HG03432 (cell line): ENCODE measurements around the gene PPFIA1.
"Not testable (repeated sequence)": the region's sequence is repeated elsewhere in the genome, so short reads cannot be mapped to it uniquely, and the experiment has no call there.

ENCODE experiments used
- ATAC-seq: cut with Tn5 transposase; IDR thresholded peaks from one replicate; pipeline ENCODE4 v1.9.1; 2021; ENCODE audit warnings: mild to moderate bottlenecking, moderate library complexity; ENCODE audit not compliant: unreplicated experiment

Gene PPFIA1

DNA sequence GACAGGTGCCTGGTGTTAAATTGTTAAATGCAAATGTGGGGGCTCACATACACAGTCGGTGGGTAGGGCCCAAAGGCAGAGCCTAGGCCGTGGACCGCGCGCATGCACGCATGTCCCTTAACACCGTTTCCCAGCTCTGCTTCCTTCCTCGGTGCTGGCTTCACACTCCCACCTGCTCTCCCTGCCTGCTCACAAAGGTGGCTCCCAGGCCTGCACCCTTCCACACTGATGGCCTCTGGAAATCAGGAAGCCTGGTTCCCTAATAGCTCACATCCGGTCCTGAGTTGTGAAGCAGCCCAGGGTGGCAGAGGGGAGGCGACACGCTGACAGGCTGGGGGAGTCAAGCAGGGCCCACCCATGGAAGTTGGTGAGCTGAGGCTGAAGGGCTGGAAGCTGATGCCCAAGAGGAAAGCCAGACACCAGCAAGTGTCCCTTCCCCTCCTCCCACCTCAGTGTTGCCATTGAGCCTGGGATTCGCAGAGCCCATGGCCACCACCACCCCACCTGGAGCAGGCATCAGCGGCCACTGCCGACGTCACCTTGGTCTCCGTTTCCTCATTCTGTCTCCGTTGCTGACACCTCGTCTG, 114.2 kb downstream of the PPFIA1 start:
- no peak for ATAC-seq

DNA sequence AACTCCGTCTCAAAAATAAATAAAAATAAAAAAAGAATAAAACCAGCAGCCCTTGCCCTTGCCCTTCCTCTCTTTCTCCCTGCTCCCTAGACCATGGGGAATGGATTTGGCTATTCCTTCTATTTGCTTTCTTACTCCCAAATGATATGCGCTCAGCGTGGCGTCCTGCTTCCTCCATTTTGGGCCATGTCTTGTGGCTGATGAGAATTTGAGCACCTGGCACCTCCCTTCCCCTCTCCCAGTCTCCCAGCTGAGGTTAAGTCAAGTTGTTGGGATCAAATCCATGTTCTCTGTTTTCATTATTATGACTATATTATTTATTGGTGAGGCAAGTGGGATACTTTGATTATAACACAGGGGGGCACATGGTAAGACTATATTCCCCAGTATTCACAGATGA, 117.1 kb downstream of the PPFIA1 start:
- ATAC-seq: no peak

DNA sequence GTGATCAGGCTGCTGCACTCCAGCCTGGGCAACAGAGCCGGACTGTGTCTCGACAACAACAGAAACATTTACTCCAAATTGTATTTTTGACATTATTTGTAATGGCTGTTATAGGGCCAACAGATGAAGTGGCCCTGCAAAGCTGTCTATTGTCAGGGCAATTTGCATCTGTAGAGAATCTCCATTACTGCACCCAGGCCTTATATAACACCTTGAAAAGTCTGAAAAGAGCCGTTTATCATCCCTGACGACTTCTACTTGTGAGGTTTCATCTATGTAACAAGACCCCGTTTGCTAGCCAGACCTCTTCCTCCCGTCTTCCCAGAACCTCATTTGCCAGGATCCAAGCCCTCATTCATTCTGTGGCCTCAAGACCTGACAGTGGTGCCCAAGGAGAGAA, 118.7 kb downstream of the PPFIA1 start:
- ATAC-seq: no peak

DNA sequence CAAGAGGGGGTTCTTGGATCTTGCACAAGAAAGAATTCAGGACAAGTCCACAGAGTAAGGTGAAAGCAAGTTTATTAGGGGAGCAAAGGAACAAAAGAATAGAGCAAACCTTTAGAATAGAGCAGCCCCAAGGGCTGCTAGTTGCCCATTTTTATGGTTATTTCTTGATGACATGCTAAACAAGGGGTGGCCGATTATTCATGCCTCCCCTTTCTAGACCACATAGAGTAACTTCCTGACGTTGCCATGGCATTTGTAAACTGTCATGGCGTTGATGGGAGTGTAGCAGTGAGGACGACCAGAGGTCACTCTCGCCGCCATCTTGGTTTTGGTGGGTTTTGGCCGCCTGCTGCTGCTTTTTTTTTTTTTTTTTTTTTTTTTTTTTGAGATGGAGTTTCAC, 120.4 kb downstream of the PPFIA1 start:
- not testable (repeated sequence) for ATAC-seq

DNA sequence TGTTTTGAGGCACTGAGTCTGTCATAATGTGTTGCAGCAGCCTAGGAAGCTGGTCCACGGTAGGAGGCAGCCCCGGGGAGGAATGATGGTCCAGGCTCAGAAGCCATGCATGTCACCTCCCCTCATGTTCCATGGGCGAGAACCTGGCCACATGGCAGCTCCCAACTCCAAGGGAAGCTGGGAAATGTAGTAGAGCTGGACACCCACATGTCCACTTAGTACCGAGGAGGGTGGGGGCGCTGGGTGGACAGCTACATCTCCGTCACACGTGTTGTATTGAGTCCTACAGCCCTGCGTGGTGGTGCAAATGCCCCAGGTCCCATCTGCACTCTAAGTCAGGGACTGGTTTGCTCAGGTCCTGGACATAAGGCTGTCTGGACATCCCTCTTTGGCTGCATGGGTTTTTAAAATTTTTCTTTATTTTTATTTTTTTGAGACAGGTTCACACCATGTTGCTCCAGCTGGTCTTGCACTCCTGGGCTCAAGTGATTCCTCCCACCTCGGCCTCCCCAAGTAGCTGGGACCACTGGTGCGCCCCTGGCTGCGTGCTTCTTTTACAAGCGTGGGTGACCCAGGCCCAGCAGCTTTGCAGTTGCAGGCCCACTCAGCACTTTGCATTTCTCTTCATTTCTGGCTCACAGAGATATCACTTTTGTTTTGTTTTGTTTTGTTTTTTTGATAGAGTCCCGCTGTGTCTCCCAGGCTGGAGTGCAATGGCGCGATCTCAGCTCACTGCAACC, 123.9 kb downstream of the PPFIA1 start:
- ATAC-seq: no peak

DNA sequence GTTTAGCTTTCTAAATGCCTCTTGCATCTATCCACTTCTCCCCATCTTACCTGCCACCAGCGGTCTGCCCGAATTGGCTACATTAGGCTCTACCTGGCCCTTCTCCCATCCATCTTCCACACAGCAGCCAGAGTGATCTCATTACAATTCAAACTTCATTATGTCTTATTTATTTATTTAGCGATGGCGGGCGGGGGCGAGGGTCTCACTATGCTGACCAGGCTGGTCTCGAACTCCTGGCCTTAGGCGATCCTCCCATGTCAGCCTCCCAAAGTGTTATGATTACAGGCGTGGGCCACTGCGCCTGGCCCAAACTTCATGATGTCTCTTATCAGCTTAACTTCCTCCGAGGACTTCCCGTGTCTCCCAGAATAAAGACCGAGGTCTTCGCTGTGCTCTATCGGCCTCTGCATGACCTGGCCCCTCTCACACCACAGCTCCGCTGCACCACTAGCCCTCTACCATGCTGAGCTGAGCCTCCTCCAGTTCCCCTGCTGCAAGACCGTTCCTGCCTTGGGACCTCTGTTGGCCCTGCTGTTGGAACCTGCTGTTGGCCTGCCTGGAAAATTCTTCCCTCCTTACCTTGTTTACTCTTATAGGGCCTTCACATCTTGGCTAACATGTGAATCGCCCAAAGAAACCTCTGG, 127.0 kb downstream of the PPFIA1 start:
- ATAC-seq: peak; percentile 14

DNA sequence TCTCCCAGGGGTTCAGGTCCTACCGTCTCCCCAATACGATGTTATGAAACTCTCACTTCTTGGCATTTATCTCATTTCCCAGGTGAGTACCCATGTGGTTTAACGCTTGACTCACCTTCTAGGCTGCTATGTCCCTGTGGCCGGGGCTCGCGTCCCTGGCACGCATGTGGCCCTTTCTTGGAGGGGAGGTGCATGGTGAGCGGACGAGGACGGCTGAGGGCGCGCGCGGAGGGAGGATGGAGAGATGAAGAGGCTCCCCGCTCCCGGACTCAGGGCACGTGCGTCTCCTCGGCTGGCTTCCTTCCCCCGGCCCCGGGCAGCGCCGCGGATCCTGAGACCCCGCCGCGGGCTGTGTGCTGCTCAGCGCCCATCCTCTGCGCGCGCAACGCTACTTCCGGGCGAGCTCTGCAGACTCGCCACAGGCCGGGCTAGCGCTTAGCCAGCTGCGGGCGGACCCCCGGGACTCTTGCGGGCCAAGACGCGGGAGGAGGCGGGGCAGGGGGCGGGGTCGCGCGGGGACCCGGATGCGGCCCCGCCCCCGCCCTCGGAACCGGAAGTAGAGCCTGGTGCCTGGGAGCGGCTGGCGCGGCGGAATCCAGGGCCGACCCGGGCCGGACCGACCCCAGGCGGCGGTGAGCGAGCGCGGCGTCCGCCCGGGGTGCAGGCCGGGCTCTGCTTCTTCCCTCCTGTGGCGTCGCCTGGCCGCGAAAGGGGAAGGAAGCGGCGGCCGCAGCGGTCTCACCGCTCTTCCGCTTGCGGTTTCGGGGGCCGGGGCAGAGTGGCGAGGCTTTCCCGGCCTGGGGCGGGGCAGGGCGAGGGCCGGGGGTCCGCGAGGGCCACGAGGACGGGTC, 127.7 kb downstream of the PPFIA1 start, which contains the start of gene CTTN:
TSS of gene CTTN (plus strand) at position 547 of the 851 bp plus-strand sequence. CDS start 8,769 bp downstream, outside the sequence.
- peak; percentile 60 for ATAC-seq

DNA sequence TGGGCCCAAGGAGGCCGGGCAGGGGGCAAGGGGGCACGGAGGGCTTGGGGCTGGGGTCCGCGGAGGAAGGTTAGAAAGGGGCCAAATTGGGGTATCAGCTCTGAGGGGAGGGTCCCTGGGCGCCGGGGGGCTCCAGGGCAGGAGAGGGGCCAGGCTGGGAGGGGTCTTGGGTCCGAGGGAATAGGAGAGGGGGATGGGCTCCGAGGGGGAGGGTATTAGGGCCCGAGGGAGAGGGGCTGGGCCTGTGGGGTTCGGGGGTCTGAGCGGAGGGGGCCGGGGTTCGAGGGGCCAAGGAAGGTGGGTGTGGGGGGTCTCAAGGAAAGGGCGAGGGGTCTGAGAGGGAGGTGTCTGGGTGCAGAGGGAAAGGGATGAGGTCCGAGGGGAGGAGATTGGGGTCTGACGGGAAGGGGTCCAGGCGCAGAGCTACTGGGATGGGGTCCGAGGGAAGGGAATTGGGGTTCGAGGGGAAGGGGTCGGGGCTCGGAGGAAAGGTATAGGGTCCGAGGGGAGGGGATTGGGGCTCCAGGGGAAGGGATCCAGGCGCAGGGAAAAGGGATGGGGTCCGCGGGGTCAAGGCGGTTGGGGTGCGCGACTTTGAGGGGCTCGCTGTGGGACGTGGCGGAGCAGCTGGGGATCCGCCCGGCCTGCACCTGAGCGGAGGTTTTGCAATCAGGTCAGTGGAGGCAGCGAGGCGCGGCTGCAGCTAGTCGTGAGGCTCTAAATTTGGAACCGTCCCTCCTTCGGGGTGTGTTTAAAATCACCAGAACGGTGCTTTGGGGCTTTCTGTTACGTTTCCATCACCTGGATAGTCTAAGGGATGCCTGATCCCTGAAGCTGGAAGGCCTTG, 128.6 kb downstream of the PPFIA1 start:
- no peak for ATAC-seq

DNA sequence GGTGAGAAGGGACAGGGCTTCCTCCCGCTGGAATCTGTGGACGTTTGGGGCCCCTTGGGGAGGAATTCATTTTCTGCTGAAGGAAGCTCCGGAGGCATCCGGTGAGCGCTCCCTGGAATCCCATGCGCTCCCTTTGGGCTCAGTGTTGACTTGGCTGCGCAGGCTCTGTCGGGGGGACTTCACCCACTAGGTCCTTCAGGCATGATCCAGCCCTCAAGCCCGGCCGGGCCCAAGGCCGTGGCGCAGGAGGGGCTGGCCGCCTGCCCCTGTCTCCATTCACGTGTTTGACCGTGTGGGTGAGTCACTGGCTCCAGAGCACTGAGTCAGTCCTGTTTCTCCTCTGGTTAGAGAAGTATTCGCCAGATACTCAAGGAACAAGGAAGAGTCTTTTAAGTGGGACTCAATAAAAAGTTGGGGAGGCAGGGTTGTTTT, 129.2 kb downstream of the PPFIA1 start:
- no peak for ATAC-seq

DNA sequence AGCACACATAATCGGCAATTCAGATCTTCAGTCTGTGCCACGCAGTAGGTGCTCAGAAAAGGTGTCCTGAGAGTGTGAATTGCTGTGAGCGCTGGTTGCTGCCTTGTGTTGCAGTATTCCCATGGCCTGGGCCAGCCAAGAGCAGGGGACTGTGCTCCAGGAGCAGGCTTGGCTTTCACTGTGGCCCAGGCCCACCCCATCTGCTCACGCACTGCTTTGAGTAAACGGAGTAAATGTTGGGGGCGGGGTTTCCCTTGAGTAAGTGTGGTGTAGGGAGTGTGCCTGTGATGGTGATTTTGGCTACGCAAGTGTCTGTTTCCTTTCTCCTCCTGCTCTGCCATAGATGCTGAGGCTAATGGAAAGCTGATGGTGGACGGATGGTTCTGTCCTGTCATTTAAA, 130.2 kb downstream of the PPFIA1 start:
- no peak for ATAC-seq

DNA sequence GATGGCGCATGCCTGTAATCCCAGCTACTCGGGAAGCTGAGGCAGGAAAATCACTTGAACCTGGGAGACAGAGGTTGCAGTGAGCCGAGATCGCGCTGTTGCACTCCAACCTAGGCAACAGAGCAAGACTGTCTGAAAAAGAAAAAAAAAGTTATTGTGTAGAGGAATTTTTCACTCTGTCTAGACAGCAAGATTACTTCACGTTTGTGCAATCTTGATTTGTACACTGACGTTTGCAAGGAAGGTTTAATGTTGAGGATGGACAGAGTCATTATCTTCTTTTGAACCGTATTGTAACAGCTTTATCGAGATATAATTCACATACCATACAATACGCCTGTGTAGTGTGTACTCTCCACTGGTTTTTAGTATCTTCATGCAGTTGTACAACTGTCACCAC, 131.5 kb downstream of the PPFIA1 start:
- ATAC-seq: no peak

DNA sequence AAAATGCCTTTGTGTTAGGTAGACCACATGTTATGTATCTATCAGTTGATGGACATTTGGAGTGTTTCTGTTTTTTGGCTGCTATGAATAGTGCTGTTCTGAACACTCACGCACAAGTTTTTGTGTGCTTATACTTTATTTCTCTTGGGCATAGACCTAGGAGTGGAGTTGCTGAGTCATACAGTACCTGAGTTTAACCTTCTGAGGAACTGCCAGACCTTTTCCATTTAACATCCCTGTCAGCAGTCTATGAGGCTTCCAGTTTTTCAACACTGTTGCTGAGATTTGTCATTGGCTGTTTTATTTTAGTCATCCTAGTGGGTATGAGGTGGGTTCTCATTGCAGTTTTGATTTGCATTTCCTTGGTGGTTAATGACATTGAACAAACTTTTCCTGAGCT, 132.2 kb downstream of the PPFIA1 start:
- no peak for ATAC-seq

DNA sequence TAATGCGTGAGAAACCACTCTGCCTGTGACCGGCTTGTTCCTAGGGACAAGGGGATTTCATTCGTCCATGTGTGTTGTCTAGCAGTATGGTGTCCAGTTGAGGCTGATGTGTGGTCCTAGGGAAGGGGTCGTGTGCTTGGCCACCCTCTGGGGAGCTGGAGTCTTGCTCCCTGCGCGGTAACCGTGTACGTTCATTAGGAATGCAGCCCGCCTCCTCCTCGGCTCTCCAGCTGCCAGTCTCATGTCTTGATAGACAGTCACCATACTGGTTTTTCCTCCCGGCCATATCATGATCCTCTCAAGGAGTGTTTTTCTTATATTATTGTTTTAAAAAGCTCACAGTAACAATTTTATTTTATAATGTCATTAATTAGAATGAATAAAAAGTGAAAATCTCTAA, 133.8 kb downstream of the PPFIA1 start:
- ATAC-seq: no peak

DNA sequence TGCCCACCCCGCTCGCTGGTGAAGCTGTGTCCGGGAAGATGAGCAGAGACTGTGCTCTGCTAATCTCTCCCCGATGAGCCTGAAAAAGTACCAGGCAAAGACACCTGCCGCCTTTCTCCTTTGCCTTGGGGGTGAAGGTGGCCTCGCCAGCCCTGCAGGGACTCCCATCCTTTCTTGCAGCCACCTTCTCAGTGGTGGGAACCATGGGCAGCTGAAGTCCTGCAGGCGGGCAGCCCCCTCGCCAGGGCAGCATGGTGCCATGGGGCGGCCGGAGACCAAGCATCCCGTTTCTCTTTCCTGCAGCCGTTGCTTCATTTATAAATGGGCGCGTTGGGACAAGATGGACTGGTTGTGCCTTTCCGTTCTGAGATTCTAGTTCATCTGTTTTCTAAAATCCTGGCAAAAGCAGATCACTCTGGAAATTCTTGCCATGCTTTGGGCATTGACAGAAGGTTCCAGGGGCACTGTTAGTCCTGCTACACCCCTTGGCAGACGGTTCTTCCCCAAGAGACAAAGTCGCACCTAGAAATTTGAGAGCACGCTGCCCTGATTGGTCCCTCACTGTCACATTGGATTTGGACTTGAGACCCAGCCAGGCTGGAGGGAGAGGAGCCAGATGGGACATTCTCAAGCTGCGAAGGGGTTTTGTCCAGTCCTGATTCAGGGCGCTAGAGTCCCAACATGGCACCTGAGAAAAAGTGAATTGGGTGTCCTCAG, 135.3 kb downstream of the PPFIA1 start:
- no peak for ATAC-seq

DNA sequence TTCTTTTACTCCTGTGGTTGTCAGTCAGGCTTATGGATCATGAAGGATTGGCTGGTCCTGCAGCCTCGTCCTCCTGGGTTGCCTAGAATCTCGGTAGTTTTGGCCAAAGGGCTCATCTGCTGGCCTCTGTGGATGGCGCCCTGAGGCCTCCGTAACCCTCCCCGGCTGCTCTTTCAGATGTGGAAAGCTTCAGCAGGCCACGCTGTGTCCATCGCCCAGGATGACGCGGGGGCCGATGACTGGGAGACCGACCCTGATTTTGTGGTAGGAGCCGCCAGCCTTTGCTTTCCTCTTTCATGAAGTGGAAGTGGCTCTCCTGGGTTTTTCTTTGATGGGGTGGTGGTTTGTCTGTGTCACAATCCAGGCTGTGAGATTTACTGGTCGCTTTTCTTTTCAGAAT, 136.6 kb downstream of the PPFIA1 start:
- ATAC-seq: no peak

DNA sequence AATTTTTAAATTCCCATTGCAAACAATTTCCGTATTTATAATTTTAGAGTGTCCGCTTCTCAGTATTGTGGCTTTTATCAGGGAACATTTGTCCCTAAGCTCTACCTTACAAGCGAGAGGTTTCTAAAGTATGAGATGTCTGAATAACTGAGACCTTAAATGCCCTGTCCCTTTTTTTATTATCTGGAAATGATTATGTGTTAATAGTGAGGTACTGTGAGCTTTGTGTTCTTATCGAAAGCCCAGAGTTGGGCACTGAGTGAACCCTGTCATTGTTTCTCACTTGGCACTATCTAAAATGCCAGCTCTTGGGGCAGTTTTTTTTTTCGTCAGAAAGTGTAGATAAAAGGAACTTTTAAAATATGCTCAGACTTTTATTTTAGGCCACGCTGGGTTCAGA, 137.3 kb downstream of the PPFIA1 start:
- no peak for ATAC-seq

DNA sequence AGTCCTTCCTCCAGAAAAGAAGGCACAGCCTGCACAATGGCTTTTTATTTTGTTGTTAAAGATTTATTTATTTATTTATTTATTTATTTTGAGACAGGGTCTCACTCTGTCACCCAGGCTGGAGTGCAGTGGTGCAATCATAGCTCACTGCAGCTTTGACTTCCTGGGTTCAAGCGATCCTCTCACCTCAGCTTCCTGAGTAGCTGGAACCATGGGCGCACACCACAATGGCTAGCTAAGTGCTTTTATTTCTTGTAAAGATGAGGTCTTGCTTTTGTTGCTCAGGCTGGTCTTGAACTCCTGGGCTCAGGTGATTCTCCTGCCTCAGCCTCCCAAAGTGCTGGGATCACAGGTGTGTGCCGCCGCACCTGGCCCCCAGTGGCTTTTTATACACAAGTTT, 137.8 kb downstream of the PPFIA1 start:
- not testable (repeated sequence) for ATAC-seq

DNA sequence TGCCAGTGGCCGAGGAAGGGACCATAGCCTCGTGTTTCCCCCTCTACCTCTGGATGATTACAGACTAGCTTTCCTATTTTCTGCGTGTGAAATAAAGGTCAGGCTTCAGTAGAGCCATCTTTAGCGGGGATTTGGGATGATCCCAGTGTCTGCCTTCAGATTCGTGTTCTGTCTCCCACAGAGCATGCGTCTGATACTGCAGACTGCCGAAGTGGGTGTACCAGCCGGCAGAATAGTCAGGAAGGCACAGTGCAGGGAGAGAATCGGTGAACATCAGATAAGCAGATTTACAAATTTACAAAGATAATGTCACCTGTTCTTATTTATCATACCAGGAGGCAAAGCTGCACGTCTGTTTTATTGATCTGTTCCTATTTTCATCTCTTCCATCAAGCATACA, 138.9 kb downstream of the PPFIA1 start:
- ATAC-seq: no peak

DNA sequence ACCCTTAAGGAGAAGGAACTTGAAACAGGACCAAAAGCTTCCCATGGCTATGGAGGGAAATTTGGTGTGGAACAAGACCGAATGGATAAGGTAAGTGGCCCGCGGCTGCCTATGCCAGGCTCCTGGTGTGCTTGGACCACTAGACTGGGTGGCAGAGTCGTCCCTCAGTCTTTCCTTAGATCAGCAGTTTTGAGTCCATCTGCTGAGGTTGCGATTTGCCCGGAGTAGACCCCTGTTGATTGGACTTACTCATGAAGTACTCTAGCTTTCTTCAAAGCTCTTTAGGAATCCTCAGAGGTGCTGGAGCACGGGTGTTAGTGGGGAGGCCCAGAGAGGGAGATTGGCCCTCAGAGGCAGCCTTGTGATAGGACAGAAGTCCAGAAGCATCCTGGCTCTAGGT, 139.4 kb downstream of the PPFIA1 start:
- ATAC-seq: no peak
